HCT116 (cell line): Measurements from ENCODE around the gene SMS.

Experiments used
- EGR1 ChIP-seq: IDR thresholded peaks from 2 replicates; pipeline ENCODE4 v1.6.1; 2012; ENCODE audit warnings: low read depth
- EZH2 ChIP-seq: fragments of 200-600 bp; sonication (generic); IDR thresholded peaks from 2 replicates; pipeline ENCODE4 v1.6.1; 2017; ENCODE audit warnings: antibody characterized with exemption, mixed run types
- EZH2phosphoT487 ChIP-seq: fragments of 200-600 bp; IDR thresholded peaks from 2 replicates; pipeline ENCODE4 v1.6.1; 2018; ENCODE audit warnings: antibody characterized with exemption, borderline replicate concordance
- POLR2A ChIP-seq: IDR thresholded peaks from 2 replicates; pipeline ENCODE4 v1.7.0; 2011; ENCODE audit warnings: borderline replicate concordance; ENCODE audit not compliant: insufficient read depth, insufficient read length; ENCODE audit errors: extremely low read depth
- RAD21 ChIP-seq: IDR thresholded peaks from 2 replicates; pipeline ENCODE4 v1.6.1; 2012; ENCODE audit warnings: low read depth, mild to moderate bottlenecking
- SIN3A ChIP-seq: IDR thresholded peaks from 2 replicates; pipeline ENCODE4 v1.6.1; 2012; ENCODE audit warnings: low read depth
- YY1 ChIP-seq: IDR thresholded peaks from 2 replicates; pipeline ENCODE4 v1.6.1; 2011; ENCODE audit warnings: low read length, low read depth, moderate library complexity, mild to moderate bottlenecking; ENCODE audit not compliant: insufficient replicate concordance; ENCODE audit errors: extremely low read depth
- TF ChIP-seq, protein P1 (sequence below), 3 experiments: fragments of 200-600 bp in 1 of 3; sonication (generic) in 1 of 3; IDR thresholded peaks in 2 of 3; conservative IDR thresholded peaks in 1 of 3; 2 replicates each; pipeline ENCODE4 v1.5.1; 2012 to 2017; ENCODE audit warnings: low read depth in 2 of 3, low read length in 2 of 3, antibody characterized with exemption in 1 of 3, borderline replicate concordance in 1 of 3, control low read depth in 1 of 3, mild to moderate bottlenecking in 1 of 3, mixed read lengths in 1 of 3, mixed run types in 1 of 3, moderate library complexity in 1 of 3; ENCODE audit not compliant: insufficient read depth in 1 of 3

DNA sequence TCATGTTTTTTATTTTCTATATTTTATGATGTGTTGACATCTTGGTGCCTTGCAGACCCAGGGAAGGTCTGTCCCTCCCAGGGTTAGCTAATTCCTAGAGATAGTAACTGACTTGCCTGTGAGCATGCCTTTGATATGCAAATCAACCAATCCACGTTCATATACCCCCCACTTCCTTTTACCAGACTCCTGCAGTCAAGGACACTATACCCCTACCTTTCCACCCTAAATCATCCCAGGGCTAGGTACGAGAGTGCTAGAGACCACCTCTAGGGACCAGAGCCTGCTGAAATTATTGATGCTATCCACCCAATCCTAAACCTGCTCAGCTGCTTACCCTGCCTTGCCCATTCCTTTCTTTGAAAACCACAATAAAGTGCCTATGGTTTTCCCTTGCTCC, 84.1 kb downstream of the SMS start:
- TF ChIP-seq, protein P1, sequence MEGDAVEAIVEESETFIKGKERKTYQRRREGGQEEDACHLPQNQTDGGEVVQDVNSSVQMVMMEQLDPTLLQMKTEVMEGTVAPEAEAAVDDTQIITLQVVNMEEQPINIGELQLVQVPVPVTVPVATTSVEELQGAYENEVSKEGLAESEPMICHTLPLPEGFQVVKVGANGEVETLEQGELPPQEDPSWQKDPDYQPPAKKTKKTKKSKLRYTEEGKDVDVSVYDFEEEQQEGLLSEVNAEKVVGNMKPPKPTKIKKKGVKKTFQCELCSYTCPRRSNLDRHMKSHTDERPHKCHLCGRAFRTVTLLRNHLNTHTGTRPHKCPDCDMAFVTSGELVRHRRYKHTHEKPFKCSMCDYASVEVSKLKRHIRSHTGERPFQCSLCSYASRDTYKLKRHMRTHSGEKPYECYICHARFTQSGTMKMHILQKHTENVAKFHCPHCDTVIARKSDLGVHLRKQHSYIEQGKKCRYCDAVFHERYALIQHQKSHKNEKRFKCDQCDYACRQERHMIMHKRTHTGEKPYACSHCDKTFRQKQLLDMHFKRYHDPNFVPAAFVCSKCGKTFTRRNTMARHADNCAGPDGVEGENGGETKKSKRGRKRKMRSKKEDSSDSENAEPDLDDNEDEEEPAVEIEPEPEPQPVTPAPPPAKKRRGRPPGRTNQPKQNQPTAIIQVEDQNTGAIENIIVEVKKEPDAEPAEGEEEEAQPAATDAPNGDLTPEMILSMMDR (IDR thresholded peaks at IDR 0.05 in 2 of 3, conservative IDR thresholded peaks at IDR 0.05 in 1 of 3; ENCODE audit: borderline replicate concordance in 1 of 3, insufficient read depth in 1 of 3, low read depth in 2 of 3, low read length in 2 of 3): no peak
- TF ChIP-seq POLR2A (no peak), EZH2 (no peak), RAD21 (no peak), EZH2phosphoT487 (no peak), SIN3A (no peak), YY1 (no peak), EGR1 (no peak)
